ENCODE data around the gene LIN52.

LIN52 gene

DNA sequence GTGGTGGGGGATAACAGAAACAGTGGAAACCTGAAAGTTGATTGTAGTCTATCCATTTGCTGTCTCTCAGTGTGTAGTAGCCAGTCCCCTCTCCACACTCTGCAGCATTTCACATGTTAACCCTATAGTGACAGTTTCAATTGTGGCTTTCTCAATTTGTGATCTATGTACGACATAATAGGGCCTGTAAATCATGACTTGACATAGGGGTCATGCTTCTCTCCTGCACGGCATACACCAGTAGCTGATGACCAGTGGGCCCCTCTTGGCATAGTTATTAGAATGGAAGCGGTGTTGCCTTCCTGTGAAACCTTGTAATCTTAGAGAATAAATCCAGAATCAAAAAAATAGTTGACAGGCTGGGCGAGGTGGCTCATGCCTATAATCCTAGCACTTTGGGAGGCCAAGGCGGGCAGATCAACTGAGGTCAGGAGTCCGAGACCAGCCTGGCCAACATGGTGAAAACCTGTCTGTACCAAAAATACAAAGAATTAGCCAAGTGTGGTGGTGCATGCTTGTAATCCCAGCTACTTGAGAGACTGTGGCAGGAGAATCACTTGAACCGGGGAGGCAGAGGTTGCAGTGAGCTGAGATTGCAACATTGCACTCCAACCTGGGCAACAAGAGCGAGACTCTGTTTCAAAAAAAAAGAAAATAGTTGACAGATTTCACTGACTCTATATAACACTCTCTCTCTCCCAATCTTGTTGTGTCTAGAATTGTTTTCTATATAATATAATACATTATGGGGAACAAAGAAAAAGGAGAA is 109.9 kb downstream of the LIN52 start:
- no peak for DNase-seq (ENCODE audit: low spot score)

DNA sequence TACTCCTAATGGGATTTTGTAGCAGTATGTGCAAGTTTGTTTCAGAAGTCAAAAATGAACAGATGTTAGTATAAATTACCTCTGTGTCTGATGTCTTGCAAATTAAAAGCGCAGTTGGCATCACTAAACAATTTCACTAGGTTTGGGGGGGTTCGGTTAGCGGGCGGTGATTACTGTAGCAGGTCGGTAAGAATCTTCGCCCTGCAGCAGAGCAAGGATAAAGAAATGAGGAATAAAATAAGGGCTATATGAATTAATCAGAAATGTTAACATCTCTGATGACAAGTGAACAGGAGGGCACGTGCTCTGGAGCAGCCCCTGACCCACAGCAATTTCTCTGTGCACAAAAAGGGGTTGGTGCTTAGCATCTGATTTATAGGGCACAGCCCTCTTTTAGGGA is 110.9 kb downstream of the LIN52 start:
- no peak for DNase-seq (ENCODE audit: low spot score)

DNA sequence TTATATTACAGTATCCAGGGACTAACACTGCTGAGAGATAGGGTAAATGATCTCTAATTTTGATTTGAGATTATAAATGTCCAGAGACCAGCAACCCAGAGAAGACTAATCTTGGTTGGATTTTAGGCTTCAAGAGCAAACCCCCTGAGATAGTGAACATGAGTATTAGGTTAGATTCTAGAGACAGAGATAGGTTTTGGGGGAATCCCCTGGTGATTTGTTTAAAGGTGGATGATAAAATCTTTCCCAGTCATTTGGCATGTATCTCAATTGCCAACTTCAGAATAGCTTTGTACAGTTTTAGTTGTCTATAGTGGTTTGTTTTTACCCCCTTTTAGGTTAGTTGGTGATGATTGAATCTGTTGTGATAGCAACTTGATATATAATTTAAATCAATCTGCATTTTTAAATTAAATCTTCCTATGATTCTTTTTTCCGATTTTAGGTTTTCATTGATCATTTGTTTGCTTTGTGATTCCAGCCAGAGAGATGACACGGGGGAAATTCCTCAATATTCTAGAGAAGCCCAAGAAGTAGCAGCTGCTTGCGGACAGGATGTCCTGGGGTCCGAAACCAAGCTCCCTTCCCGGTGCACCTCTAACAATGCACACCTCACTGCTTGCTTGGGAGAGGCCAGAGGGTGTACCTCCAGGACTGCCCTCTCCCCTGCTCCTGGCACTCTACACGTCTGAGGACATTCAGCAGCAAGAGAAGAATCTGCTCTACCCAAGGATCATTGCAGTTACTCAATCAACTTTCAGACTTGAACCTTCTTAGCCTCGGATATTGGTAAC is 113.9 kb downstream of the LIN52 start:
- no peak for DNase-seq (ENCODE audit: low spot score)

DNA sequence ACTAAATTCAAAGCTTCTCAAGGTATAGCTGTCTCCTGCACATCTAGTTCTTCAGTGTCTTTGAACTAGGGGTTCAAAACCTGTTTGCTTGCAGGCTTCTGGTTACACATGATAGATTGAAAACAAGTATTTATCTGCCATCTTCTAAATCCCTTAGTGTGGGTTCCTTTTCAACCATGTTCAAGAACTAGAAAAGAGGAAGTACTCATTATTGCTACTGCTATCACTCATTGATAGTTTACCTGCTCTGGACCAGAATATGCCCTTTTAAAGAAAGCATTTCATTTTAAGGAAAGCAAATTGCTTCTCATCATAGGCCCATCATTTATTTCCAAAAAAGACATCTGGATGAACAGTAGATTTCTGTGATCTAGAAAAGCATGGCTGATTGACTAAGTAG is 117.4 kb downstream of the LIN52 start:
- no peak for DNase-seq (ENCODE audit: low spot score)

DNA sequence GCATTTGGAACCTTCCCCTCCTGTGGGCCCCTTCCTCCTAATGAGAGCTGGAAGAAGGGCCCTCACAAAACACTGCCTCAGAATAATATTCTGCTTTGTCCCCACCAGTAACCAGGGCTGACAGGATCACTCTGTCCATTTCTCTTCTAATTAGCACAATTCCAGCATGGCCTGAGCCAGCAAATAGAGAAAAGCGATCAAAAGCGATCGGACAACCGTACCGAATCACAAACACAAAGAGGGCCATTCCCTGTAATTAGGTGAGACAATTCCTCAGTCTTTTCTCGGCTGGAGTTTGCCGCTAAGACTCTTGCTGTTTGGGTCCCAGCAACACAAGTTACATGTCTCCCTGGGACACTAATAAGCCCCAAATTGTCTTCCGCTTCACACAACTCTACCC is 118.9 kb downstream of the LIN52 start:
- DNase-seq (ENCODE audit: low spot score), result no peak

DNA sequence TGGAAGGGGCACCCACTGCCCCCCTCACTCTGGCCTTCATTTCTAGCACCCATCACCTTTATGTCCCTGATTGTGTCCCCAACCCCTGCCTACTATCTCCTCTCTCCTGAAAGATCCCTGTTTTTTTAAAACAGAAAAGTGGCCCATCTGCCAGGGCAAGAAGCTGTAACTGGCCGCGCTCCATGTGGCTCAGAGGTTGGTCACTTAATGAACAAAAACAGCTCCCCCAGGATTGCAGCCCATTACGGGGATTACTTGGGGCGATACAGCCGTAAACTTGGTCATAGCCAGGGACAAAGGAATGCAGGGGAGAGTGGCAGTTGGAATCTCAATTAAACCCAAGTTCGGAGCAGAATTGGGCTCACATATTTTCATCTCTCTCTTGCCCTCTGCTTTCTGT is 119.7 kb downstream of the LIN52 start:
- DNase-seq (ENCODE audit: low spot score), result no peak

DNA sequence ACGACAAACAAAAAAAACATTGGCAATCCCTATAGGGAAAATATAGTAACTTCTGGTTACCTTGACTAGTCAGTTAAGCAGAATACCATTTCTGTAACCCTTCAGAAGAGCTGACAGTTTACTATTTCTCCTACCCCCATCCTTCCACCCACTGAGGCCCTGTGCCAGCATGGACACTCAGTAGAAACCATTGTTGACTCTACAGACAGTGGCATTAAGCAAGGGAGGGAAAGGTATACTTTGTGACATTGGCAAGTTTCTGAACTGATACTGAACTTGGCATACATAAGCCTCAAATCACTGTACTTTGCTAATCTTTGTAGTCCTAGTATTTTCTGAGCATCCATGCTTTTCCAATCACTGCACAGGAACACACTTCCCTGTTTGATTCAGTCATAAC is 121.1 kb downstream of the LIN52 start:
- DNase-seq (ENCODE audit: low spot score), result no peak

DNA sequence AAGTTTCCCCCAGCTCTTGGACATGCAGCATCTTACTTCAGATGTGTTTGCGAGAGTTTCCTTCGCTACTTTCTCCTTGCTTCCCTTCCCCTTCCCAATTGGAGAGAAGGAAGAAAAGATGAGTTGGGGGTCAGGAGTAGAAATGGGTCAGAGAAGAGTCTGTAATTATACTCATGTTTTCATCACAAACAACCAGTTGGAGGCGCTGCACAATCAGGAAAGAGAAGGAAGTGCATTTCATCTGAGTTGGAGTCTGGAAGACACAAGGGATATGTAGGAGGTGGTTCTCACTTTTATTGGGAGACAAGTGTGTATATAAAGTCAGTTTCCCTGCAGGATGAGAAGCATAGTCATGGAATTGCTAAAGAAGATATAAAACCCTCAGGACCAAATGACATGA is 123.2 kb downstream of the LIN52 start:
- no peak for DNase-seq (ENCODE audit: low spot score)

DNA sequence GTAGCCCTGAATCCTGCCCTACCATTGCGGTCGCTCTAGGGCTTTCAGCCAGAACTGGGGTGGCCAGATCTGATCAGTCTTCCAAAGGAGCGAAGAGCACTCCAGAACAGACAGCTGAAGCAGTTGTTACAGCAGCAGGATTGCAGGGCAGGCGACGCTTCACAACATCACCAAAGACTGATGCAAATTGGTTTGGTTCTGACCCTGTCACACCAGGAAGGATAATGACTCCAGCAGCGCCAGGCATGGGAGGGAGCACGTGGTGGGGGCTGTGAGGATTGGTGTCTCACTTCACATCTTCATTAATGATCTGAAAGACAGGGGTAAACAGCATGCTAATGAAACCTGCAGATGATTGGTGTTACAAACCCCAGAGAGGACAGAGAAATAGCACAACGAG is 123.9 kb downstream of the LIN52 start:
- no peak for DNase-seq (ENCODE audit: low spot score)

DNA sequence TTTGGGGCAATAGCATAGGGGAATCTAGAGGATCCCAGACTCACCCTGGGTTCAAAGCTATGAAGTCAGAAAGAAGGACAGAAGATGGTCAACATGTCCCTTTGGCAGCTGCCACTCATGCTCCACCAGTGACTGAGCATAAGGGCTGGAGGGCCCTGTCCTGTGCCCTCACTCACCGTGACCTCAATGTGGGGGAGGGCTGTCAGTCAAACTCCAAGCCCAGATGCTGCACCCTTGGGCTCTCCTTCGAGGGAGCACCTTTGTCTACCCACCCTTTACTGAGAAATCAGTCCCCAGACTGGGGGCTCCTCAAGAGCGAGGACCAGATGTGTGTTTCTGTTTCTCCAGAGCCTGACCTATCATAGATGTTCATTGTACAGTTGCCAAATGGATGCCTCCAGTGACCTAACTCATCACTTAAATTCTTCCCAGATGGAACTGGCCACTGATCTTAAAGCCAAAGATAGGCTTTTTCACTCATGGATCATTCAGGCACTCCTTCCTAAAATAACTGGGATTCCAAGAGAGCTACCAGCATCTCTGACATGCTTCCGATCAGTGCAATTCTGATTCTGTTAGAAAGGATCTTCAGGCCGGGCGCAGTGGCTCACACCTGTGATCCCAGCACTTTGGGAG is 127.3 kb downstream of the LIN52 start:
- DNase-seq (ENCODE audit: low spot score), result peak; percentile 21

DNA sequence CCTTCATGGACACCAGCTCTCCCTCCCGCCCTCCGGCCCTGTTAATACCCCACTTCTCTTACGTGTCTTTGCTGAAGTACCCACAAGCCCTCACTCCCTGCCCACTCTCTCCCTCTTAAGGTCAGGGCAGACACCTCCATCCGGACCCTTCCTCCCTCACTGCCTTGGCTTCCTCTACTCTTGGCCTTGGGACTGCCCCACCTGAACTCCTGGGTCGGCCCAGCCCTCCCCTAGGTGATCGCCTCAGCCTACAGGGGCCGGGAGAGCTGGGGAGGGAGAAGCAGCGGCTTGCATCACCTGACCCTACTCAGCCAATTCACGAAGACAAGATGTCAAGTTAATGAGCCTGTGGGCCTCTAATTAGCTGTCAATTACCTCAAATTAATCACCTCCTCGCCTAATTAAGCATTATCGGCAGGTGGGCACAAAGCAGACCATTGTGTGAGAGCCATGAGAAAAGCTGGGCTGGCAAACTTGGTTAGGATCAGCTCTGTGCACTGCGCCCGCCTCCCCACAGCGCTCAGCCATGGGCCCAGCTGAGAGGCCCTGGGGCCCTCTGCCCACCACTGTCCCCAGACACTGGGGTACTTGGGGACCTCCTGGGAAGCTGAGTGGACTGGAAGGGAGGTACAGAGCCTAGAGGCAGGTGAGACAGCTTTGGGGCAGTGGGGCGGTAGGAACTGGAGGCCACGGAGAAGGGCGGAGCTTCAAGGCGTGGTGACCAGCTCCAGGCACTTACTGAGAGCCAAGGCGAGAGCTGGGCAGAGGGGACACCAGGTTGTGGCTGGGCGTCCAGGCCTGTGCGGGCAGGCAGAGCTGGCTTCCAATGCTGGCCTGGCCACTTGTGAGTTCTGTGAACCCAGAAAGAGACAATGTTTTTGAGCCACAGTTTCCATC is 129.4 kb downstream of the LIN52 start:
- no peak for DNase-seq (ENCODE audit: low spot score)

DNA sequence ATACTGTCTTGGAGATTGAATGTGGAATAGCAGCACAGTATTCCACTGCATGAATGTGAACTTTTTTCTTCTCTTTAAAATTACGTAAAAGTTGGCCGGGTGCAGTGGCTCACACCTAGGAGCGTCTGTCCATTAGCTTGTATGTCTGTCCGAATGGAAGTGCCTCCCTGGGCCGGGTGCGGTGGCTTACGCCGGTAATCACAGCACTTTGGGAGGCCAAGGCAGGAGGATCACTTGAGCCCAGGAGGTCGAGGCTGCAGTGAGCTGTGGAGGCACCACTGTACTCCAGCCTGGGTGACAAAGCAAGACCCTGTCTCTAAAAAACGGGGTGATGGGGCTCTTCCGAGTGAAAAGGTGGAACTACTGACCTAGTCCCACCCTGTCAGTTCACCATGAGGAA is 131.9 kb downstream of the LIN52 start:
- DNase-seq (ENCODE audit: low spot score), result no peak

DNA sequence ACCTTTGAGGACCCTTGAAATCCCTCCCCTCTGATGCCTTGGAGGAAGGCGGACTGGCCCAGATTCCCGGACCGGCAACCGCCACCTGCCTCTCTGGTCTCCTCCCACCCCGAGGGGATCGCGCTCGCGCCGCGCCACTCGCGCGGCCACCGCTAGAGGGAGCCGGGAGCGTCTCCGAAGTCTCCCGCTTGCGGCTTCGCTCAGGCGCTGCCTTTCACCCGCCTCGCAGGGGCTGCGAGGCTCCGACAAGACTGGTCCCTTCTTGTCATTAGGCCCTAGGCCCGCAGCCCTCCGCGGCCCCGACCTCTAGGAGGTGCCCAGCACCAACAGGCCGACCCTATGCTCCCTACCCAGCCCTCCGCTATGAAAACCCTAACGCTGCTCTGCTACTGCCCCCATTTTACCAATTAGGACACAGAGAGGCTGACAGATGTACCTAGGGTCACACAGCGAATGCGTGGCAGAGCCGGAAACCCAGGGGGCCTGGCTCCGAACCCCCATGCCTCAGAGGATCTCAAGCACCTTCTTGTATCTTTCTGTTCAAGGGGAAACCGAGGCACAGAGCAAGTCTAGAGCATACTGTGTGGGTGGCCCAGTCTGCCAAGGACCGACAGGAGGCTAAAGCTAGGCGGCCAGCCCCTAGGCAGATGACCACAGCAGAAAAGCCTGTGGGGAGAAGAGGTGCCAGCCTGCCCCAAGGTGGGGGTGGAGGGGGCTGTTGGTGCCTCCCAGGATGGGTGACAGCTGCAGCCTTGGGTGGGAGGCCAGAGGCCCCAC is 133.1 kb downstream of the LIN52 start:
- DNase-seq (ENCODE audit: low spot score), result peak; percentile 85

DNA sequence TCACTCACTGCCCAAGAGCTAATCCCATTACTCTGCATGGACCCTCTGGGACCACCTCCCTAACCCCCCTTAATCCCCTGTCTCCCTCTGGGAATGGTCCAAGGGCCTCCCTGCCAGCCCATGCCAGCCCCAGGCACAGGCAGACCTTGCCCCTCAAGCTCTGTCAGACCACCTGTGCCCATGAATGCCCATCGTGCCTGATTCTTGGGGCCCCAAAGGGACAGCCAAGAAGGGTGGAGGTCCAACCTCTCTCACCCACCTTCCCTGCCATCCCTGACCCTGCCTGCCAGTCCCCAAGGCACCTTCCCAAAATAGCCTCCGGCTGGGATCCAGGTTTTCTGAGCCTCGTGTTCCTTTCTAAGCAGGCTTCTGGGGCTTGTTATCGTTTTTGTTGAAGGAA is 133.7 kb downstream of the LIN52 start:
- DNase-seq (ENCODE audit: low spot score), result no peak

DNA sequence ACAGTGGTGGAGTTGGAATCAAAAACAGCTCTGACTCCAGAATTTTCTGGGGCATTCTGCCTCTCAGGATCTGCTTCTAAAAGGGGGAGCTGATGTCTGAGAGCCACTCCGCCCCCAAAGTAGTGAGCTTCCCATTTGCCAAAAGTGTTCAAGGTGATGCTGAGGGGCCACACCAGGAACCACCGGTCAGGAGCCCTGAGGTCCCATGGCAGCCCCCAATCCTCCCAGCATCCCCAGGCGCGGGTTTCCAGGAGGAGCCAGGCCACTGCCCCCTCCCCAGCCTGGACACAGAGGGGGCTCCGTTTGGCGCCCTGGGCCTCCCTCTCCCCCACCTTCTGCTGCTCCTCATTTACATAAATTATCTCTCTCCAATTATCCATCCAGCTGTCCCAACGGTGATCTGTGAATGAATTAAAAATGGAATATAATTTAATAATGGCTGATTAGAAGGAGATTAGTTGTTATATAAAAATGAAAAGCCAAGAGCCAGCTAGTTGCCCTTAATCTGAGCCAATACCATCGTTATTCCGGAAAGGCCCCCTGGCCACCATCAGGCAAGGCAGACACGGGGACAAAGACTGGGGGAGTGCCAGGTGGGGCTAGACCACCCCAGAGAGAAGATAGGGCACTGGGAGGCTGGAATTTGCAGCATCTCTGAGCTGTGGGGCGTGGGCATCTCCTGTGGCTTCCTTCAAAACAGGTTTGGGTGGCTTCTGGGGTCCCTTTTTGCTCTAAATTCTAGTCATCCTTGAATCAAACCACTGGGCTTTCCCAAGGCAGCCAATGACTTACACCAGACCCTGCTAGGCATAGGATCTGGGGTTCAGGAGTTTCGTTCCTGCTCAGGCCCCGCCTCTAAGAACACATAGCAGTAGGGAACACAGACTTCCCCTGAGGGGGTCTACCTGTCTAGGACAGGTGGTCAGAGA is 134.8 kb downstream of the LIN52 start:
- no peak for DNase-seq (ENCODE audit: low spot score)

DNA sequence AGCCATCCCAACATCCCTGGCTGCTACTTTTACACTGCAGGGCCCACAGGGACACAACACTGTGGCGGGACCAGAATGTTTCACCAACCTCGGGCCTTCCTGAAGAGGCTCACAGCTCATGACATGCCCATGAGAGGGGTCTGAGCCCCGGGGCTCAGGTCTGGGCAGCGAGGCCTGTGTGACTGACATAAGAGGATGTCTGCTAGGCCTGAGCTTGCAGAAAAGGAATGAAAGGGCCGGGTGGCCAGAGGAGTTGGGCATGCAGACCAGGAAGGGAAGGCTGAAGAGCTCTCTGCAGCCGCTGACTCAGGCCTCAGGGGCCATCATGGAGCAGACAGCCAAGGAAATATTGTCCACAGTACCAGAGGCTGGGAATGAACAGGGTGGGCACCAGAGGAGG is 136.2 kb downstream of the LIN52 start:
- no peak for DNase-seq (ENCODE audit: low spot score)

DNA sequence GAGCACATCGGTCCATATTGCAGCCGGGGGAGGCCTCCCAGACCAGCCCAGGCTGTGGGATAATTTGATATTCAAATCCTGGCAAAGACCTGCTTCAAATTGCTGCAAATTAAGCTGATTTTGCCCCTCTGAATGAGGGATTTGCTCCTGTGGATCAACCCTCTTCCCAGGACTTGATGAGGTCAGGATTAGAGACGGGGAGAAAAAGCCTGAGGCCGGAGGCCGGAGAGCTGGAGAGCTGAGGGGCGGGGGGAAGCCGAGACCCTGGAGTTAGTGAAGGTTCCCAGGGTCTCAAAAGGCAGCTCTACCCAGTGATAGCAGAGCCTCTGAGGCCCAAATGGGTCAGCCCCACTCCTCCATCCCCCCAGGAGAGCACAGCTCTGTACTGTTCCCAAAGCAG is 137.0 kb downstream of the LIN52 start:
- no peak for DNase-seq (ENCODE audit: low spot score)

DNA sequence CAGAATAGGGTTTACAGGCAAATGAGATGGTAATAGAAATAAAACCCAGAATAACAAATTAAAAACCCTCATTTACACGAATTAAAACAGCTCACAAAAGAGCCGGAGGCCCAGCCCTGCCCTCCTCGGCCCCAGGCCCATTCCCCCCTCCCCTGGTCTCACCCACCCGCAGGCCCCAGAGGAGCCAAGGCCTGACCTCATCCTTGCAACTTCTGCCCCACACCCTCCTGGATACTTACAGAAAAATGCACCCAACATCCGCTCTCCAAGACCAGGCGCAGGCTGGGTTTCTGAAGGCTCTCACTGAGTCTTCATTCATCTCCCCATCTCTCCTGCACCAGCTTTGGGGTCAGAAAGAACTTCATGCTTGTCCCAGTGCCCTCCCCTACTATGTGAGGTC is 138.3 kb downstream of the LIN52 start:
- no peak for DNase-seq (ENCODE audit: low spot score)

DNA sequence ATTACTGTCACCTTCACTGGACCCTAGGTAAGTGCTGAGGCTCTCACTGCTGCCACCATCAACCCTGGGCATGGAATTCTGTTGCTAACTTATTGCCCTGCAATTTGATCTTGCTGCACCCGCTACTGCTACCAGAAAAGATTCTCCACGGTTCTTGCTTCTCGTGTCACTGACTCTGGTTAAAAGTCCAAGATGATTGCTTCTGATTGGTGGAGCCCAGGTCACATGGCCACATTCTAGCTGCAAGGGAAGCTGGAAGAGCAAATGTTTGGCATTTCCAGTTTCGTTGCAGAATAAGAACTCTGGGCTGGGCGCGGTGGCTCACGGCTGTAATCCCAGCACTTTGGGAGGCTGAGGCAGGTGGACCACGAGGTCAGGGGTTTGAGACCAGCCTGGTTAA is 147.0 kb downstream of the LIN52 start:
- no peak for DNase-seq (ENCODE audit: low spot score)

DNA sequence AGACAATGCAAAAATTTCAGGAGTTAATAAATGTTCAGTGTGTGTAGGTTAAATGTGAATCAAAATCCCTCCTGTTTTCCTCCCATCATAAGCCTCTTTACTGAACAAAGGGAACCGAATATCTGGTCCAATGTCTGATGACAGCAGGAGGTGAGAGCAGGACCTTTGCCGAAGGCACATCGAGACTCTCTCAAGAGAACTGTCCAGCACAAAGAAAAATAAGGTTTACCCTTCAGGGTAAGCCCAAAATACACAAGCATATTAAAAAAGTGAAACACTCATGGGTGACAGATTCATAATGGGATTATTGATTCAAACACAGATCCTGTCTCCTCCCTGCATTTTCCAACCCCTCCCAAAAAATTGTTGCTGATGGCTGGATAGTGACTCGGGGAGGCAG is 150.3 kb downstream of the LIN52 start:
- no peak for DNase-seq (ENCODE audit: low spot score)
